ENCODE data around the gene TOP2B. TPM values are rescaled to one million over a fixed set of nuclear protein-coding genes. Genes with fewer than 3 reads are reported as not detected.

Gene TOP2B
- total RNA-seq, 1 donor from 2014 or later = 104 TPM

- Histone ChIP-seq H3K27me3 (ENCODE audit: control insufficient read depth, insufficient read depth, low read length) (no peaks in the 10 kb centered on the region), H3K36me3 (ENCODE audit: control insufficient read depth, insufficient read depth, low read length) (no peaks in the 10 kb centered on the region), H3K4me3 (ENCODE audit: low read depth, low read length) (no peak overlapping the region)
- TF ChIP-seq, protein P1, sequence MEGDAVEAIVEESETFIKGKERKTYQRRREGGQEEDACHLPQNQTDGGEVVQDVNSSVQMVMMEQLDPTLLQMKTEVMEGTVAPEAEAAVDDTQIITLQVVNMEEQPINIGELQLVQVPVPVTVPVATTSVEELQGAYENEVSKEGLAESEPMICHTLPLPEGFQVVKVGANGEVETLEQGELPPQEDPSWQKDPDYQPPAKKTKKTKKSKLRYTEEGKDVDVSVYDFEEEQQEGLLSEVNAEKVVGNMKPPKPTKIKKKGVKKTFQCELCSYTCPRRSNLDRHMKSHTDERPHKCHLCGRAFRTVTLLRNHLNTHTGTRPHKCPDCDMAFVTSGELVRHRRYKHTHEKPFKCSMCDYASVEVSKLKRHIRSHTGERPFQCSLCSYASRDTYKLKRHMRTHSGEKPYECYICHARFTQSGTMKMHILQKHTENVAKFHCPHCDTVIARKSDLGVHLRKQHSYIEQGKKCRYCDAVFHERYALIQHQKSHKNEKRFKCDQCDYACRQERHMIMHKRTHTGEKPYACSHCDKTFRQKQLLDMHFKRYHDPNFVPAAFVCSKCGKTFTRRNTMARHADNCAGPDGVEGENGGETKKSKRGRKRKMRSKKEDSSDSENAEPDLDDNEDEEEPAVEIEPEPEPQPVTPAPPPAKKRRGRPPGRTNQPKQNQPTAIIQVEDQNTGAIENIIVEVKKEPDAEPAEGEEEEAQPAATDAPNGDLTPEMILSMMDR (IDR thresholded peaks at IDR 0.05; ENCODE audit: insufficient read depth, low read length, poor library complexity, severe bottlenecking) = no peak
- DNase-seq (ENCODE audit: low read depth) = no peak
Measured at GRCh38 chr3:25610167-25610566, 54.5 kb downstream of the TOP2B start.

- no peak overlapping the region for H3K4me3 ChIP-seq (ENCODE audit: low read depth, low read length)
- TF ChIP-seq, protein P1 (IDR thresholded peaks at IDR 0.05; ENCODE audit: insufficient read depth, low read length, poor library complexity, severe bottlenecking) = no peak
- no peaks in the 10 kb centered on the region for H3K27me3 ChIP-seq (ENCODE audit: control insufficient read depth, insufficient read depth, low read length)
- H3K36me3 ChIP-seq (ENCODE audit: control insufficient read depth, insufficient read depth, low read length) = no peaks in the 10 kb centered on the region
- DNase-seq (ENCODE audit: low read depth) = peak; percentile 63
Measured at GRCh38 chr3:25604107-25604805, 60.5 kb downstream of the TOP2B start.

- TF ChIP-seq, protein P1 (IDR thresholded peaks at IDR 0.05; ENCODE audit: insufficient read depth, low read length, poor library complexity, severe bottlenecking) = no peak
- Histone ChIP-seq H3K4me3 (ENCODE audit: low read depth, low read length) (no peak overlapping the region), H3K36me3 (ENCODE audit: control insufficient read depth, insufficient read depth, low read length) (no peaks in the 10 kb centered on the region), H3K27me3 (ENCODE audit: control insufficient read depth, insufficient read depth, low read length) (no peaks in the 10 kb centered on the region)
- no peak for DNase-seq (ENCODE audit: low read depth)
Measured at GRCh38 chr3:25603703-25604102, 61.0 kb downstream of the TOP2B start.

DNA sequence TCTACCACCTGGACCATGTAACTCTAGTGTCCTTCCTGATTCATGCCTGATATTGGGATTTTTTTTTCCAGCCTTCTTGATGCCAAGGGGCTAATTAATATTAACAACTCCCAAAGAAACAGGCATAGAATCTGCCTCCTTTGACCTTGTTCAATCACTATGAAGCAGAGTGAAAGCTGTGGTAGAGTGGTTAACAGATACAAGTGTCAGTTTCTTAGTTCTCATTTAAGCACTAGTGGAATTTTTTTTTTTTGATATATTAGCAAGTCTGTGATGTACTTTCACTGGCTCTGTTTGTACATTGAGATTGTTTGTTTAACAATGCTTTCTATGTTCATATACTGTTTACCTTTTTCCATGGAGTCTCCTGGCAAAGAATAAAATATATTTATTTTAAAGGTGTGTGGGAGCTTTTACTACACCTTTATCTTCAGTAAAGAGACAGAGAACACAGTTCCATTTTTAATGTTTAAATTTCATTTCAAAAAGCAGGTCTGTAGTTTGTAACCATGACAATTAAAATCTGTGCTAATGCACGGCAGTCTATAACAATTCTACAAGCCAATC lies 67.1 kb downstream of the TOP2B start:
- Histone ChIP-seq H3K4me3 (ENCODE audit: low read depth, low read length) (no peak overlapping the region), H3K36me3 (ENCODE audit: control insufficient read depth, insufficient read depth, low read length) (no peaks in the 10 kb centered on the region), H3K27me3 (ENCODE audit: control insufficient read depth, insufficient read depth, low read length) (no peaks in the 10 kb centered on the region)
- TF ChIP-seq, protein P1 (IDR thresholded peaks at IDR 0.05; ENCODE audit: insufficient read depth, low read length, poor library complexity, severe bottlenecking) = no peak
- DNase-seq (ENCODE audit: low read depth) = no peak

DNA sequence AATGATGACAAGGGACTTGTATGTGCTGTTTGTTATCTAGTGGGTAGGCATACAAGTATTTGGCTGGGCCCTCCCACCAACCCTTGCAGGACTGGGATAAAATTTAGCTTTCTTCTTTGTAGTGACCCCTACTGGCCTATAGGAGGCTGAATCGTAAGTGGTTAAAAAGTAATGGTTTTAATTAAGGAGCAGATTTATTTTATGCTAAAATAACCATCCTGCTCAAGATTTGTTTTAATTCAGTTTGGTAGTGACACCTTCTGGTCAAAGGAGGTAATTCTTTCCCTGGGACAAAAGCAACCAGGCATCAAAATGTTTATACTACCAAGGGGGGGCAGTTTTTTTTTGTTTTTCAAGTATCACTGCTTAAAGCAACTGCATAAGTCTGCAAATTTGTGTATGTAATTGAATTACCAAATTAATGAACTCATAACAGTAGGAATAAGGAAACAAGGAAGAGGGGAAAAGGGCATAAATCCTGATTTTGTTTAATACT lies 70.7 kb downstream of the TOP2B start:
- no peaks in the 10 kb centered on the region for H3K36me3 ChIP-seq (ENCODE audit: control insufficient read depth, insufficient read depth, low read length)
- TF ChIP-seq, protein P1 (IDR thresholded peaks at IDR 0.05; ENCODE audit: insufficient read depth, low read length, poor library complexity, severe bottlenecking) = peak; percentile 57
- H3K4me3 ChIP-seq (ENCODE audit: low read depth, low read length) = no peak overlapping the region
- peak; percentile 38 for DNase-seq (ENCODE audit: low read depth)
- H3K27me3 ChIP-seq (ENCODE audit: control insufficient read depth, insufficient read depth, low read length) = no peaks in the 10 kb centered on the region

Data from kidney epithelial cell (primary cell).